ENCODE measurements around the gene SOX14. TPM values are rescaled to one million over a fixed set of nuclear protein-coding genes. Genes with fewer than 3 reads are reported as not detected.

SOX14 gene
- total RNA-seq, 1 experiment from 2014 or later: not detected

Other genes starting within 250 kb of the SOX14 start
- gene CLDN18, start 245.8 kb downstream of the SOX14 start, total RNA-seq (2014; rRNA removed): 0.06 TPM in 1 of 2 replicates, not detected in the other

Measured in LHCN-M2 (cell line).